K562 (cell line): ENCODE data around the gene SLC10A4. TPM values are rescaled to one million over a fixed set of nuclear protein-coding genes. Genes with fewer than 3 reads are reported as not detected.

Experiments used
- ATAC-seq: fragments of 200-7000 bp; cut with Tn5 transposase; 3 replicates; pipeline ENCODE4 v1.9.1; 2020; ENCODE audit warnings: moderate library complexity
- BruUV-seq: library from RNA; stranded (reverse); fragments of 400-500 nt; replicated peaks from 2 replicates; lab custom pipeline; 2021; lab: Mats Ljungman, UMichigan
- CTCF ChIA-PET: fragments of 300-600 bp; formaldehyde crosslinking; extraction: SDS; loops from one replicate; lab custom pipeline; 2021; ENCODE audit warnings: low intra/inter-chr PET ratio; lab: Yijun Ruan, JAX
- POLR2A ChIA-PET: fragments of 300-600, 350-650 bp; sonication (Branson Sonifier 250); formaldehyde crosslinking; extraction: SDS; loops from one replicate; lab custom pipeline; 2021; ENCODE audit warnings: antibody characterized with exemption, inconsistent platforms; lab: Yijun Ruan, JAX
- DNase-seq, 4 experiments: peaks; one replicate each; pipeline versions ENCODE4 v3.0.0 to v3.0.0-alpha.2; 2011 to 2018; ENCODE audit warnings: low spot score in 3 of 4, mixed read lengths in 3 of 4; ENCODE audit errors: extremely low read depth in 1 of 4
- FAIRE-seq: peaks from 2 replicates; lab custom pipeline; 2011; peaks lifted over from hg19 to GRCh38; lab: Jason Lieb, UNC
- H2AFZ ChIP-seq: 2 replicates; pipeline ENCODE4 v1.6.0; 2011; ENCODE audit warnings: low read depth, low read length, control low read depth, inconsistent platforms
- H3K27ac ChIP-seq: fragments of 200-600 bp; 3 replicates; pipeline ENCODE4 v1.8.0; 2011; ENCODE audit warnings: low read depth, mild to moderate bottlenecking, control low read depth, inconsistent platforms, low read length, moderate library complexity, mixed read lengths; ENCODE audit errors: extremely low read depth
- H3K27me3 ChIP-seq, 2 experiments: fragments of 300-600 bp in 1 of 2; 2 replicates in 1 of 2; 3 replicates in 1 of 2; pipeline versions ENCODE4 v1.6.0 to v1.8.0; 2011; ENCODE audit warnings: inconsistent platforms in 2 of 2, low read length in 2 of 2, mild to moderate bottlenecking in 1 of 2, mixed read lengths in 1 of 2, moderate library complexity in 1 of 2; ENCODE audit not compliant: control insufficient read depth in 2 of 2, insufficient read depth in 2 of 2
- H3K36me3 ChIP-seq: fragments of 300-600 bp; 3 replicates; pipeline ENCODE4 v1.8.0; 2011; ENCODE audit warnings: mild to moderate bottlenecking, low read length, inconsistent platforms; ENCODE audit not compliant: control insufficient read depth, insufficient read depth
- H3K4me1 ChIP-seq, 2 experiments: fragments of 200-600 bp in 1 of 2; replicated peaks in 1 of 2; 2 replicates in 1 of 2; 3 replicates in 1 of 2; pipeline versions ENCODE4 v1.5.1 to v1.8.0; 2011; ENCODE audit warnings: inconsistent platforms in 2 of 2, low read length in 2 of 2, mild to moderate bottlenecking in 1 of 2, mixed read lengths in 1 of 2, moderate library complexity in 1 of 2; ENCODE audit not compliant: control insufficient read depth in 2 of 2, insufficient read depth in 2 of 2
- H3K4me2 ChIP-seq: 2 replicates; pipeline ENCODE4 v1.6.1; 2011; ENCODE audit warnings: low read length, control low read depth, inconsistent platforms, mixed read lengths; ENCODE audit not compliant: insufficient read depth
- H3K4me3 ChIP-seq: fragments of 200-600 bp; sonication (generic), shearing (Covaris generic); 2 replicates; pipeline ENCODE4 v1.5.1; 2016; ENCODE audit warnings: control low read depth, inconsistent platforms
- H3K79me2 ChIP-seq: fragments of 200-600 bp; 3 replicates; pipeline ENCODE4 v1.8.0; 2011; ENCODE audit warnings: low read length, inconsistent platforms; ENCODE audit not compliant: control insufficient read depth, insufficient read depth
- H3K9ac ChIP-seq, 2 experiments: 2 replicates each; pipeline versions ENCODE4 v1.6.0 to v1.6.1; 2011; ENCODE audit warnings: low read depth in 2 of 2, low read length in 2 of 2, control low read depth in 1 of 2, inconsistent platforms in 1 of 2, mild to moderate bottlenecking in 1 of 2, mixed read lengths in 1 of 2; ENCODE audit not compliant: insufficient read depth in 1 of 2
- H3K9me1 ChIP-seq: one replicate; pipeline ENCODE4 v1.6.0; 2011; ENCODE audit warnings: inconsistent platforms, mild to moderate bottlenecking, low read length, moderate library complexity; ENCODE audit not compliant: control insufficient read depth, insufficient read depth
- H3K9me3 ChIP-seq: replicated peaks from 2 replicates; pipeline ENCODE4 v1.5.1; 2011; ENCODE audit warnings: low read depth, low read length, inconsistent platforms; ENCODE audit not compliant: control insufficient read depth, insufficient read depth
- H4K20me1 ChIP-seq: replicated peaks from 2 replicates; pipeline ENCODE4 v1.6.1; 2011; ENCODE audit warnings: low read length, inconsistent platforms, mixed read lengths; ENCODE audit not compliant: control insufficient read depth, insufficient read depth
- AFF1 ChIP-seq, 2 experiments: fragments of 450-650 bp; IDR thresholded peaks; 2 replicates each; pipeline ENCODE4 v1.6.1; 2018; ENCODE audit warnings: mild to moderate bottlenecking in 2 of 2, low read depth in 1 of 2; ENCODE audit not compliant: partially characterized antibody in 2 of 2
- HOMEZ ChIP-seq: fragments of 250-450 bp; sonication (Bioruptor Pico); IDR thresholded peaks from 2 replicates; pipeline ENCODE4 v1.4.0; 2020; ENCODE audit warnings: mild to moderate bottlenecking, moderate library complexity
- MYBL2 ChIP-seq, 2 experiments: fragments of 450-650 bp in 1 of 2; sonication (generic) in 1 of 2; formaldehyde crosslinking in 1 of 2; IDR thresholded peaks; 2 replicates each; pipeline versions ENCODE4 v1.6.1 to v1.8.1; 2017 to 2022; ENCODE audit warnings: borderline replicate concordance in 1 of 2, inconsistent platforms in 1 of 2, low read depth in 1 of 2, mild to moderate bottlenecking in 1 of 2, missing genetic modification reagents in 1 of 2, moderate library complexity in 1 of 2
- NFE2L1 ChIP-seq: fragments of 450-650 bp; IDR thresholded peaks from 2 replicates; pipeline ENCODE4 v1.6.1; 2016; ENCODE audit warnings: missing genetic modification characterization, low read depth, mild to moderate bottlenecking, missing compliant biosample characterization, moderate library complexity, borderline replicate concordance
- ZNF347 ChIP-seq: fragments of 450-650 bp; formaldehyde crosslinking; IDR thresholded peaks from 2 replicates; pipeline ENCODE4 v1.4.0; 2020; ENCODE audit warnings: low read depth, mild to moderate bottlenecking, moderate library complexity
- ZNF431 ChIP-seq: sonication (generic); formaldehyde crosslinking; IDR thresholded peaks from 2 replicates; pipeline ENCODE4 v1.8.0; 2022; ENCODE audit warnings: mild to moderate bottlenecking, missing genetic modification reagents
- WGBS: fragments of 100-300 bp; shearing (Covaris generic); methylation state at CpG from one replicate; pipeline ENCODE4 v1.1.6; 2016; ENCODE audit warnings: low coverage, mixed read lengths; ENCODE audit not compliant: insufficient coverage; ENCODE audit errors: missing lambda C conversion rate; 5-methylcytosine and 5-hydroxymethylcytosine counted together
- in situ Hi-C: fragments of 300-500 bp; cut with MboI; formaldehyde crosslinking; loops from 4 replicates; pipeline ENCODE4 v1.15.0; 2018; ENCODE audit warnings: inconsistent platforms, mixed read lengths
- intact Hi-C: fragments of 100-400 bp; cut with micrococcal nuclease; formaldehyde crosslinking; loops from 2 replicates; pipeline ENCODE4 v1.14.2; 2022
- polyA plus RNA-seq, 8 experiments: library from polyadenylated mRNA; depleted of rRNA in 4 of 8; stranded (reverse) in 5 of 8; unstranded in 3 of 8; fragments of >200 nt; fragmentation: Nextera tagmentation in 2 of 8; fragmentation: Illumina TruSeq in 1 of 8; extraction: Ambion mirVana in 2 of 8; extraction: Trizol in 1 of 8; gene quantifications; 2 replicates each; pipeline versions ENCODE4 v1.2.1 to v1.2.3, GENCODE V29; 2011 to 2014; ENCODE audit warnings: inconsistent platforms in 1 of 8, missing spikeins in 1 of 8
- total RNA-seq, 7 experiments: library from RNA; depleted of rRNA in 6 of 7; stranded (reverse); fragments of >200 nt in 6 of 7; fragmentation: Illumina TruSeq in 2 of 7; extraction: Trizol in 2 of 7; gene quantifications; 2 replicates each; pipeline versions ENCODE4 v1.2.1 to v1.2.3, GENCODE V29; 2011 to 2021; ENCODE audit warnings: low replicate concordance in 1 of 7

SLC10A4 gene
- total and polyA plus RNA-seq, 9 of the 15 experiments (the other 6 are each of a cell fraction or from before 2014, with no cell fraction given): 2.5 to 16.9 (median 9.3) TPM

DNA sequence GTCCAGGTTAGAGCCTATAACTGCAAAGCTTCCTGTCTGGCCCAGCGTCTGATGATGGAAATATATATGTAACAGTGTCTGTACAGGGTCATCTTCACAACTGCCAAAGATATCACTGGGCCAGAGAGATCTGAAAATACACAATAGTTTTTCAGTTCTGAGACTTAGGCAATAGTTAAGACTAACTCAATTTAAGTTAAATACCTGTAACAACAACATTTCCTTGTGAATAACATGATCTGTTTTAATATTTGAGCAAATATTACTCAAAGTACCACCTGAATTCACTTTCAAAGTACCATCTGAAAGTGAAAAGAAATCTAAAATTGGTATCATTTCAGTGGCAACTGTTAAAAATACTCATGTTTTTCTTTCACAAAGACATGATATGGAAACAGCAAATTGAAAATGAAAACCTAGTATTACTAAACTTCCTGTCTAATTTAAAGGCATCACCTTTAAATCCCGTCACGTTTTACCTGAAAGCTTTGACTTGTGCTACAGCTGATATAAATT is 16.5 kb downstream of the SLC10A4 start:
- intact Hi-C loops: no loop called here
- DNase-seq (no peak), FAIRE-seq (no peak), ATAC-seq (no peak)
- no peak overlapping the region for H3K4me3 ChIP-seq
- H3K27me3 ChIP-seq: no peaks in the 10 kb centered on the region
- no peak overlapping the region for H3K4me2 ChIP-seq
- 75% methylated on average over 3 of the region's 3 CpGs for WGBS
- H3K36me3 ChIP-seq: peaks cover 67% of the 10 kb centered on the region; the same call in 2 of the 3 replicates
- no peaks in the 10 kb centered on the region for H4K20me1 ChIP-seq
- H2AFZ ChIP-seq: no peak overlapping the region
- H3K9me3 ChIP-seq: no peaks in the 10 kb centered on the region
- TF ChIP-seq HOMEZ (CRISPR knock-in tag) (no peak), MYBL2 (IDR thresholded peaks at IDR 0.05; ENCODE audit: low read depth) (no peak), MYBL2 (CRISPR knock-in tag; IDR thresholded peaks at IDR 0.05; ENCODE audit: borderline replicate concordance) (no peak), ZNF347 (CRISPR knock-in tag) (no peak), AFF1 (IDR thresholded peaks at IDR 0.05; ENCODE audit: low read depth in 1 of 2, partially characterized antibody in 2 of 2) (no peak), ZNF431 (no peak), NFE2L1 (tag) (no peak)
- BruUV-seq: no TSS peak
- no peaks in the 10 kb centered on the region for H3K9me1 ChIP-seq
- H3K27ac ChIP-seq: no peak overlapping the region
- ChIA-PET POLR2A (interaction anchor here (1.3 kb wide), 1 partner anchor 12 kb away, joined by 5 read pairs; no protein-coding TSS in a partner anchor), CTCF (no interaction called here)
- H3K79me2 ChIP-seq: no peaks in the 10 kb centered on the region
- H3K4me1 ChIP-seq: peaks cover 0 to 3% of the 10 kb centered on the region in 2 experiments; a peak in 3 of 5 replicates
- no peak overlapping the region for H3K9ac ChIP-seq
- in situ Hi-C loops: no loop called here
